Esophagus squamous epithelium (tissue), 4 donors: ENCODE results near the gene BNC2.

Source experiments
- POLR2A ChIP-seq, 4 donors: fragments of 450-650 bp; IDR thresholded peaks; one replicate each; pipeline ENCODE4 v1.6.1; 2017; ENCODE audit warnings: antibody characterized with exemption in 4 of 4, mild to moderate bottlenecking in 4 of 4, moderate library complexity in 3 of 4
- TF ChIP-seq, protein P1 (sequence below), 6 experiments: fragments of 450-650 bp in 4 of 6; fragments of 200-600 bp in 2 of 6; sonication (generic) in 2 of 6; IDR thresholded peaks; one replicate each; pipeline ENCODE4 v1.5.1; 2016 to 2019; ENCODE audit warnings: antibody characterized with exemption in 6 of 6, mild to moderate bottlenecking in 4 of 6, moderate library complexity in 4 of 6

- TF ChIP-seq, protein P1, sequence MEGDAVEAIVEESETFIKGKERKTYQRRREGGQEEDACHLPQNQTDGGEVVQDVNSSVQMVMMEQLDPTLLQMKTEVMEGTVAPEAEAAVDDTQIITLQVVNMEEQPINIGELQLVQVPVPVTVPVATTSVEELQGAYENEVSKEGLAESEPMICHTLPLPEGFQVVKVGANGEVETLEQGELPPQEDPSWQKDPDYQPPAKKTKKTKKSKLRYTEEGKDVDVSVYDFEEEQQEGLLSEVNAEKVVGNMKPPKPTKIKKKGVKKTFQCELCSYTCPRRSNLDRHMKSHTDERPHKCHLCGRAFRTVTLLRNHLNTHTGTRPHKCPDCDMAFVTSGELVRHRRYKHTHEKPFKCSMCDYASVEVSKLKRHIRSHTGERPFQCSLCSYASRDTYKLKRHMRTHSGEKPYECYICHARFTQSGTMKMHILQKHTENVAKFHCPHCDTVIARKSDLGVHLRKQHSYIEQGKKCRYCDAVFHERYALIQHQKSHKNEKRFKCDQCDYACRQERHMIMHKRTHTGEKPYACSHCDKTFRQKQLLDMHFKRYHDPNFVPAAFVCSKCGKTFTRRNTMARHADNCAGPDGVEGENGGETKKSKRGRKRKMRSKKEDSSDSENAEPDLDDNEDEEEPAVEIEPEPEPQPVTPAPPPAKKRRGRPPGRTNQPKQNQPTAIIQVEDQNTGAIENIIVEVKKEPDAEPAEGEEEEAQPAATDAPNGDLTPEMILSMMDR (IDR thresholded peaks at IDR 0.05): no peak
- no peak for TF ChIP-seq POLR2A (IDR thresholded peaks at IDR 0.05)
Measured at GRCh38 chr9:16750553-16750952, 119.9 kb downstream of the BNC2 start.
